MV-4-11 (cell line): ENCODE measurements around the gene OR2H2.

Source experiments
- DNase-seq: peaks from one replicate; lab custom pipeline; 2025; lab: John Stamatoyannopoulos, UW

Gene OR2H2

DNA sequence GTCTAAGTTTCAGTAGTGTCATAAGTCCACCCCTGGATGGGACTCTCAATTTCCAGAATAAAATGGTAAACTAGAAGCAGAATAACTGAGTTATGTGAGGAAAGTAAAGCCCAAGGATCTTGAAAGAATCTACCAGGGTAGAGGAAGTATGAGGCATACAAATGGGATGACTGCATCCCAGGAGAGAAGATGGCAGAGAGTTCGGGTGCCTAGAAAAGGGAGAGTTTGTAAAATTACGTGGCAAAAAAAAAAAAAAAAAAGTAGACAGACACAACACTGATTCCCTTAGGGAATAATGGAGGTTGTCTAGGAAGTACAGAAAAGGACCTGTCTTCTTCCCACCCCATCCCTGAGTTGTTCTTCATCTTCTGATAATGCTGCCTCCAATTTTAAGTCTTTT is 44.6 kb downstream of the OR2H2 start:
- DNase-seq = no peak

DNA sequence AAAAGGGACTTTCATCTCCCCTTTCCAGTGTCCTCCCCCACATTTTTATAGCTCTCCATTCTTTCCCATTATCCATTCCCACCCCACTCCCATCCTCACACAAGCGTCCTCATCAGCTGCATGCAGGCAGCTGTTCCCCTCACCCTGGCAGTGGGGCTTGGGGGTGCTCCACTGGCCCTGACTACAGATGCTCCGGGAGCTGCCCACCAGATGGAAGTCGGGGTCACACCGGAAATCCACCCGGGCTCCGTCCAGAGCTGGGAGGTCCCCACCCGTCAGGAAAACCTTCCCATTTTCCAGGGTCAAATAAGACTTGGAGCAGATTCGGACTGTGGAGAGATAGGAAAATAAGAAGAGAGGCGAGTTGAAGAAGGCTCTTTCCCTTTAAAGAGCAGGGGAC is 45.4 kb downstream of the OR2H2 start:
- no peak for DNase-seq

DNA sequence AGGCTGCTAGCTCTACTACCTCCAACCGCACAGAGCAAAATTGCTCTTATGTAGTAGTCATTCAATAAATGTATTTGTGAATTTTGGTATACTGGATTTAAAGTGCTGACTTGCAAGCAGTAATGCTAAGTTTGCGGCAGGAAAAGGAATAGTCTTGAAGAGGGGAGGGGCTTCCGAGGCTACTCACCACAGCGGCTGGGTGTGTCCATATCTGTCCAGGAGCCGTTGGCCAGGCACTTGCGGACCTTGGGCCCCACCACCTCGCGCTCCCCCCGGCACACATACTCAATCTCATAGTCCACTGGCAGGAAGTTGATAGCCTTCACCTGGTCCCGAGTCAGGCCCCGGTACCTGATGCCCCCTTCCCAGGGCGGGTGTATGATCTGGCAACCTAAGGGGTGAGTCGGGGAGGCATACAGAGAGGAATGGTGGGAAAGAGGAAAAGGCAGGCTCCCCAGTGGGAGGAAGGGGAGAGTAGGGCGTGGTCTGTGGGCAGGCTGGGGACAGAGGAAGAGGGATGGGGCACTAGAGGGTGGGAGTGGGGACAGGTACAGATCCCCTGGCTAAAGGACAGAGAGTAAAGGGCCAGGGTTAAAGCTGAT is 46.4 kb downstream of the OR2H2 start:
- DNase-seq = no peak

DNA sequence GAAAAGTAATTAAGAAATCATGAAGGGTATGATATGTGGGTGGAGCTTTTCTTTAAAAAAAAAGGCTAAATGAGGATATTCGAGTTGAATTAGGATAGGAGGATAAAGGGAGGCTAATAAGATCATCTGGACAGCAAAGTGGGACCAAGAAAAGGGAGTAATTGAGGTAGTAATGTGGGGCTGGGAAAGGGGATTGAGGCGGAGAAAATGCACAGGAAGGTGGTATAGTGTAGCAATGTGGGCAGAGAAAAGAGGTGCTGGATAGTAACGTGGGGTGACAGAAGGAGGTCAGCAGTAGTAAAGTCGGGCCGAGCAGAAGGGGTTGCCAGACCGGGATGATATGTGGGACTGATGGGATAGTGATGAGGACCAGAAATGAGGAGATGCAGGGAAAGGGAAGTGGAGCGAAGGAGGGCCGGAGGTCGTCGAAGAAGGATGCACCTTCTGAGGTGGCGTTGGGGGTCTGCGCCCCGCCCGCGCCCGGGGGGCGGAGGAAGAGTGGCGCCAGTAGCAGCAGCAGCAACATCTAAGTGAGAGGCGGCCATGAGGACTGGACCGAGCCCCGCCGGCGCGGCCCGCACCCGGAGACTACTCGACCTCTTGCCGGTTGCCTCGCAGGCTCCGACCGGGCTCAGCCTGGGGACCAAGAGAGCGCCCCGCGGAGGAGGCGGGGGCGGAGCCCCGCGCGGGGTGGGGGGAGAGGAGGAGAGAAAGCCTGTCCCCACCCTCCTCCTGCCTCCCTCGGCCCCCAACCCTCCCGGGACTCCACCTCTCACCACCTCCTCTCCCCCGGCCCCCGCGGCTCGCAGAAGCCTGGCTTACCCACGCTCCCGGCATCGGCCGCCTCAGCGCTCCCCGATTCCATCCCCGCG is 47.2 kb downstream of the OR2H2 start:
- no peak for DNase-seq

DNA sequence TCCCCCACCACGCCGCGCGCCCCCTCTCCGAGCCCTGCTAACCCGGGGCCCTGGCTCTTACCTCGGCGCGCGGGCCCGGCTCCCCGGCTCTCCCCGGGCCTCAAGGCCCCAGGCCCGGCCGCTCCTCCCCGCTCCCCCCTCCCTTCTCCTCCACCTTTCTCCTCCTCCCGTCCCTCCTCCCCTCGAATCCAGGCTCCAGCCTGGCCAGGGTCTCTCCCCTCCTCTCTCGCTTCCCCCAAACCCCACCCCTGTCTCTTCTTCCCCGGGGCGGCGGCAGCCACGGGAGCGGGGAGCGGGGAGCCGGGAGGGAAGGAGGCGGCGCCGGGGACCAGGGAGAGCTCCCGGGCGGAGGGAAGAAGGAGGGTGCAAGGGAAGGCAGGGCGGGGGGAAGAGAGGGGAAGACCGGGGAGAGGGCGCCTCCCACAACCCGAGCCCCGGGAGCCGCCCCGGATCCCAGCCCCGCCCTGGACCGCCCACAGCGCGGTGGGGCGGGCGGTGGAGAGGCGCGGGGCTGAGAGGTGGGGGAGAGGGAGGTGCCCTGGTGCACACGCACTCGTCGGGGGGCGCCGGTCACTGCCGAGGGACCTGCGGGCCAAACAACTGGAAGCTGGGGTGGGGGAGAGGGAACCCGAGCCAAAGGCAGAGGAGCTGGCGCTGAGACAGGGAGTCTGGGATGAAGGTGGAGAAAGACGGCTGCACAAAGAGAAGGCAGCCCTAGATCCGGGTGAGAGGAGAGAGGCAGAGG is 48.0 kb downstream of the OR2H2 start, which contains the start of gene GABBR1:
TSS of gene GABBR1 (minus strand) at position 395 of the 745 bp plus-strand sequence. CDS start 798 bp downstream, outside the sequence.
- DNase-seq = no peak

DNA sequence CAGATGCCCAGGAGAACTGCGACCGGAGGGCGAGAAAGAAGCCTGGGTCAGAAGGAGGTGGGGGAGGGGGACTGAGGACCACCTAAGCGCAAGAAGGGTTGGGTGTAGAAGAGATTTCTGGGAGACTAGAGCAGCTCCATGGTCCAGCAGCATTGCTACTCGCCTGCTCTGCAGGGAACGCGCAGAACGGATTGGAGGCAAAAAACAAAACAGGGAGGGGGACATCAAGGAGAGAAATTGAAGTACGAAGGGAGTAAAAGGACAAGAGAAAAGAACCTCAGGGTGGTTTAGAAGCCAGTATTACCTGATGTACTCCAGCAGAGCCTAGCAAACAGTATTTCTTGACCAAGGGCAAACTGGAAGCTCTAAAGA is 48.6 kb downstream of the OR2H2 start:
- no peak for DNase-seq

DNA sequence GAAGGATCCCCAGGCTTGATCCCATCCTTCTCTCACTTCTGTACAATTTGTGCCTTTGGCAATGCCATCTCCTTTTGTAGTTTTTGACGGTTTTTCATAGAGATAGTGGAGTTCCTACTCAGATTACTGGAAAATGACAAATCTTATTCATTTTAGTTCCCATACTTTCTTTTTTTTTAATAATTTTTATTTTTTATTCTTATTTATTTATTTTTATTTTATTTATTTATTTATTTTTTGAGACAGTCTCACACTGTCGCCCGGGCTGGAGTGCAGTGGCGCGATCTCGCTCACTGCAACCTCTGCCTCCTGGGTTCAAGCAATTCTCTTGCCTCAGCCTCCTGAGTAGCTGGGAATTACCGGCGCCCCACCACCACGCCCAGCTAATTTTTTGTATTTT is 52.3 kb downstream of the OR2H2 start:
- DNase-seq = no peak
